ES-I3 (cell line): ENCODE results near the gene PFAS.
"Not testable (repeated sequence)": the region's sequence is repeated elsewhere in the genome, so short reads cannot be mapped to it uniquely, and the experiment has no call there.

Experiments used
- H3K36me3 ChIP-seq: 2 replicates; pipeline ENCODE4 v1.6.1; 2013; ENCODE audit warnings: mild to moderate bottlenecking, low read length, control low read depth, moderate library complexity; ENCODE audit not compliant: insufficient read depth
- H3K4me1 ChIP-seq: 2 replicates; pipeline ENCODE4 v1.6.1; 2013; ENCODE audit warnings: mild to moderate bottlenecking, control low read depth, low read length; ENCODE audit not compliant: insufficient read depth
- H3K9ac ChIP-seq: 2 replicates; pipeline ENCODE4 v1.6.1; 2013; ENCODE audit warnings: low read depth, mild to moderate bottlenecking, low read length, moderate library complexity
- H3K9me3 ChIP-seq: 2 replicates; pipeline ENCODE4 v1.6.1; 2013; ENCODE audit warnings: mild to moderate bottlenecking, low read length, moderate library complexity; ENCODE audit not compliant: control insufficient read depth, insufficient read depth

Gene PFAS

DNA sequence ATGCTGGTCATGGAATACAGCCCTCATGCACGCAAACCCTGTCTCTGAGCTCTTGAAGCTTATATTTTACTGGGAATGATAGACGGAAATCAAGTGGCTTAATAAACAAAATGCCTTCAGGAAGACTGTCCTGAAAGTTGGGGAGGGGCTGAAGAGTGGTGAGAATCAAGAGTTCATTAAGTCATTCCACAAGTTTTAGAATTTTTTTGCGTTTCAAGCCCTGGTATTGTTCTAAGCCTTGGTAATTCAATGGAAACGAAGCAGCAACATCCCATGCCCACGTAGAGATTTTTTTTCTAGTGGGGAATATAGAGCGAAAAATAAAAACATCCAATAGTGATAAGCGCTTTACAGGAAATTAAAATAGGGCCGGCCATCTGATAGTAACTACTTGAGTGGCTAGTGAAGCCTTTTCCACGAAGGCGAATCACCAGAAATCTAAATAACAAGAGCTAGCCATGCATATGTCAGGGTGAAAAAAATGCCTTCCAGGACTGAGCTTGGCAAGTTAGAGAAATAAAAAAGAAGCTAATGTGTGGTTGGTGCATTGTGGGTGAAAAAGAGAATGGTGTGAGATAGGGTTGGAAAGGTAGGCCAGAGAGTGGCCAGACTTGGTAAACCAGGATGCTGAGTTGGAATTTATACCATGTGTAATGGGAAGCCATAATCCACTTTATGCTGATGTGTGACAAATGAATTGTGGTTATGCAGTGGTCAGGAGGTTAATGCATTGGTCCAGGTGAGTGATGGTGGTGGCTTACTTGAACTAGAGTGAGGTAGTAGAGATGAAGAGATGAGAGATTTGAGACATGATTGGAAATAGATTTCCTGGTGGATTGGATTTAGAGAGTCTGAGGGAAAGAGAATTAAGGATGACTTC, 772 bp downstream of the PFAS start:
- H3K36me3 ChIP-seq = peaks cover 2% of the 10 kb centered on the region; the same call in 1 of the 2 replicates

GRCh38 chr17:8251411-8251810, 2.3 kb downstream of the PFAS start:
- H3K9ac ChIP-seq, H3K4me1 ChIP-seq, H3K9me3 ChIP-seq: not testable (repeated sequence)
- H3K36me3 ChIP-seq = peaks cover 15% of the 10 kb centered on the region

More for the DNA sequence above, 772 bp downstream of the PFAS start:
- H3K9me3 ChIP-seq = no peaks in the 10 kb centered on the region
- peaks cover 6% of the 10 kb centered on the region for H3K4me1 ChIP-seq
- H3K9ac ChIP-seq = peak overlapping the region; percentile 78

DNA sequence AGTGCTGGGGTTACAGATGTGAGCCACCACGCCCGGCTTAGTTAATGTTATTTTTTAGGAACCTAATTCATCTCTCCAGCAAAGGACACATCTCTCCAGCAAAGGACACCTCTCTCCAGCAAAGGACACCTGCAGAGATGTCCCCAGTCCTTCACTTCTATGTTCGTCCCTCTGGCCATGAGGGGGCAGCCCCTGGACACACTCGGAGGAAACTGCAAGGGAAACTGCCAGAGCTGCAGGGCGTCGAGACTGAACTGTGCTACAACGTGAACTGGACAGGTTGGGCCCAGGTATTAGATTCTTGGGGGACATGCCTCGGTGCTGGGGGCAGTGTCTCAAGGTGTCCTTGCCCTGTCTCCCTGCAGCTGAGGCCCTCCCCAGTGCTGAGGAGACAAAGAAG, 4.7 kb downstream of the PFAS start:
- Histone ChIP-seq H3K4me1 (peaks cover 6% of the 10 kb centered on the region), H3K9me3 (no peaks in the 10 kb centered on the region), H3K36me3 (peaks cover 24% of the 10 kb centered on the region), H3K9ac (no peak overlapping the region)

GRCh38 chr17:8254881-8255280, 5.8 kb downstream of the PFAS start:
- Histone ChIP-seq H3K36me3 (peaks cover 33% of the 10 kb centered on the region), H3K9me3 (no peaks in the 10 kb centered on the region), H3K4me1 (peaks cover 6% of the 10 kb centered on the region), H3K9ac (no peak overlapping the region)

DNA sequence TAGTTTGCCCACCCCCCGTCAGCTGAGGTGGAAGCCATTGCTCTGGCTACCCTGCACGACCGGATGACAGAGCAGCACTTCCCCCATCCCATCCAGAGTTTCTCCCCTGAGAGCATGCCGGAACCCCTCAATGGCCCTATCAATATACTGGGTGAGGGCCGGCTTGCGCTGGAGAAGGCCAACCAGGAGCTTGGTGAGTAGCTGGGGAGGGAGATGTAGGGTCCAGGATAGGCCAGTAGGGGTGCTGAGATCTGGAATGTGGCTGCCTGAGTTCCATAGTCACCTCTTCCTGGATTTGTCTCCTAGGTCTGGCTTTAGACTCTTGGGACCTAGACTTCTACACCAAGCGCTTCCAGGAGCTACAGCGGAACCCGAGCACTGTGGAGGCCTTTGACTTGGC, 6.4 kb downstream of the PFAS start:
- H3K4me1 ChIP-seq = peaks cover under 1% of the 10 kb centered on the region; the same call in 1 of the 2 replicates
- H3K9ac ChIP-seq = no peak overlapping the region
- no peaks in the 10 kb centered on the region for H3K9me3 ChIP-seq
- H3K36me3 ChIP-seq = peaks cover 37% of the 10 kb centered on the region

- Histone ChIP-seq H3K4me1 (no peaks in the 10 kb centered on the region), H3K9ac (no peak overlapping the region), H3K36me3 (peaks cover 38% of the 10 kb centered on the region), H3K9me3 (no peaks in the 10 kb centered on the region)
Measured at GRCh38 chr17:8256291-8256690, 7.2 kb downstream of the PFAS start.

DNA sequence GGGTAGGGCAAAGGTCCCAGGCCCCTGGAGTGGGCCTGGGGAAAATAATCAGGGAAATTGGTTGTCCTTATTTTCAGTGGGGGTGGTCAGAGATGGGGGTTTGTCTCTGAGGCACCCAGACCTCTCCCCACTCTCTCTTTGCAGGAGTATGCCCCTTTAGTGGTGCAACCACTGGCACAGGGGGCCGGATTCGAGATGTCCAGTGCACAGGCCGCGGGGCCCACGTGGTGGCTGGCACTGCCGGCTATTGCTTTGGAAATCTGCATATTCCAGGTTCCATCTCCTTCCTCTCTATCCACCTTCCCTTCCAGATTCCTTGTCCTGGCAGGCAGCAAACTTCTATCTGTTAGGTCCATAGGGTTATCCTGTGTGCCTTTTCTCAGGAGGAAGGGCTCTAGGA, 7.6 kb downstream of the PFAS start:
- Histone ChIP-seq H3K4me1 (no peaks in the 10 kb centered on the region), H3K36me3 (peaks cover 38% of the 10 kb centered on the region), H3K9me3 (no peaks in the 10 kb centered on the region), H3K9ac (no peak overlapping the region)

GRCh38 chr17:8257801-8258200, 8.7 kb downstream of the PFAS start:
- Histone ChIP-seq H3K9me3 (no peaks in the 10 kb centered on the region), H3K9ac (no peak overlapping the region), H3K4me1 (no peaks in the 10 kb centered on the region), H3K36me3 (peaks cover 40% of the 10 kb centered on the region)

GRCh38 chr17:8264320-8264719, 15.2 kb downstream of the PFAS start:
- Histone ChIP-seq H3K9me3 (no peaks in the 10 kb centered on the region), H3K4me1 (no peaks in the 10 kb centered on the region), H3K36me3 (peaks cover 28% of the 10 kb centered on the region), H3K9ac (no peak overlapping the region)

- H3K9me3 ChIP-seq = no peaks in the 10 kb centered on the region
- peaks cover 29% of the 10 kb centered on the region for H3K36me3 ChIP-seq
- no peak overlapping the region for H3K9ac ChIP-seq
- no peaks in the 10 kb centered on the region for H3K4me1 ChIP-seq
Measured at GRCh38 chr17:8264836-8265542, 15.9 kb downstream of the PFAS start.

GRCh38 chr17:8266648-8267479, 17.8 kb downstream of the PFAS start:
- peaks cover 28% of the 10 kb centered on the region for H3K36me3 ChIP-seq
- no peaks in the 10 kb centered on the region for H3K4me1 ChIP-seq

DNA sequence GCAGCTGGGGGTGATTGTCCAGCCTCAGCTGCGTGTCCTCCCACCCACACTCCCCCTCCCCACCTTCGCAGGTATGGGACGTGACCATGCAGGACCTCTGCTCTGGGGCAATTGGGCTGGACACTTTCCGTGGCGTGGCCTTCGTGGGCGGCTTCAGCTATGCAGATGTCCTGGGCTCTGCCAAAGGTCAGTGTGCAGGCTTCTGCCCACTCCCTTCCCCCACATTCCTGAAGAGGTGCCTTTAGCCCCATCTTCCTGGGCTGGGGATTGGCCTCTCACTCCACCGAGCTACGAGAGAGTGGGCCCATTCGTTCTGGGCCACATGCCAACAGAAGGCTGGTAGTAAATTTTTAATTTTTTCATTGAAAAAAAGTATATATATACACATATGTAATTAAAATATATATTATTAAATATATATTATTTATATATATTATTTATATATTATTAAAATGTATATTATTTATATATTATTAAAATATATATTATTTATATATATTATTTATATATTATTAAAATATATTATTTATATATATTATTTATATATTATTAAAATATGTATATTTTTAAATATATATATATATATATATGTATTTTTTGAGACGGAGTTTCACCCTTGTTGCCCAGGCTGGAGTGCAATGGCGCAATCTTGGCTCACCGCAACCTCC, 18.5 kb downstream of the PFAS start:
- H3K4me1 ChIP-seq = no peaks in the 10 kb centered on the region
- H3K36me3 ChIP-seq = peaks cover 28% of the 10 kb centered on the region
- H3K9me3 ChIP-seq = no peaks in the 10 kb centered on the region
- no peak overlapping the region for H3K9ac ChIP-seq

More at GRCh38 chr17:8266648-8267479, 17.8 kb downstream of the PFAS start:
- Histone ChIP-seq H3K9me3 (no peaks in the 10 kb centered on the region), H3K9ac (no peak overlapping the region)

DNA sequence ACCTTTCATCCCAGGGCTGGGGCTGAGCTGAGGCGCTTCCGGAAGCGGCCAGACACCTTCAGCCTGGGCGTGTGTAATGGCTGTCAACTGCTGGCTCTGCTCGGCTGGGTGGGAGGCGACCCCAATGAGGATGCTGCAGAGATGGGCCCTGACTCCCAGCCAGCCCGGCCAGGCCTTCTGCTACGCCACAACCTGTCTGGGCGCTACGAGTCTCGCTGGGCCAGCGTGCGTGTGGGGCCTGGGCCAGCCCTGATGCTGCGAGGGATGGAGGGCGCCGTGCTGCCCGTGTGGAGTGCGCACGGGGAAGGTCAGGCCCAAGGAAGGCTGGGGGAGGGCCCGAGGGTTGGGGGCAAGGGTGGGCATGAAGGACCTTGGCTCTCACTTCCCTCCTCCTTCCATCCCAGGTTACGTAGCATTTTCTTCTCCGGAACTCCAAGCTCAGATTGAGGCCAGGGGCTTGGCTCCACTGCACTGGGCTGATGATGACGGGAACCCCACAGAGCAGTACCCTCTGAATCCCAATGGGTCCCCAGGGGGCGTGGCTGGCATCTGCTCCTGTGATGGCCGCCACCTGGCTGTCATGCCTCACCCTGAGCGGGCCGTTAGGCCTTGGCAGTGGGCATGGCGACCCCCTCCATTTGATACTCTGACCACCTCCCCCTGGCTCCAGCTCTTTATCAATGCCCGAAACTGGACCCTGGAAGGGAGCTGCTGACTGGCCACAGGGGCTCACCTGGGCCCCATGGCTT, 19.6 kb downstream of the PFAS start:
- no peak overlapping the region for H3K9ac ChIP-seq
- H3K36me3 ChIP-seq = peaks cover 20% of the 10 kb centered on the region
- no peaks in the 10 kb centered on the region for H3K4me1 ChIP-seq
- H3K9me3 ChIP-seq = no peaks in the 10 kb centered on the region
